WTC11 (cell line): ENCODE data around the gene ACHE. TPM values are rescaled to one million over a fixed set of nuclear protein-coding genes. Genes with fewer than 3 reads are reported as not detected.
A peak's percentile ranks its signal among the peaks of the same experiment; 100 is the strongest.

Experiments
- ATAC-seq: fragments of 200-7000 bp; cut with Tn5 transposase; 2 replicates; pipeline ENCODE4 v1.10.0; 2021; ENCODE audit warnings: mild to moderate bottlenecking, moderate library complexity
- CTCF ChIA-PET: fragments of 300-600 bp; sonication (Branson Sonifier 250); formaldehyde crosslinking; loops from one replicate; lab custom pipeline; 2021; ENCODE audit warnings: antibody characterized with exemption; lab: Charles Lee
- POLR2A ChIA-PET: fragments of 350-600 bp; sonication (Branson Sonifier 250); formaldehyde crosslinking; loops from one replicate; lab custom pipeline; 2021; ENCODE audit warnings: antibody characterized with exemption; lab: Charles Lee
- DNase-seq: peaks from one replicate; pipeline ENCODE4 v3.0.0; 2021; ENCODE audit warnings: low spot score
- H3K27ac Mint-ChIP-seq: 2 replicates; pipeline ENCODE4 v1.8.0; 2021; ENCODE audit warnings: mixed read lengths
- H3K27me3 Mint-ChIP-seq: 2 replicates; pipeline ENCODE4 v1.8.0; 2021; ENCODE audit warnings: low read depth, mild to moderate bottlenecking, moderate library complexity, mixed read lengths
- H3K36me3 Mint-ChIP-seq: 2 replicates; pipeline ENCODE4 v1.8.0; 2021; ENCODE audit warnings: mixed read lengths
- H3K4me1 Mint-ChIP-seq: 2 replicates; pipeline ENCODE4 v1.8.0; 2022; ENCODE audit warnings: mixed read lengths
- H3K4me3 Mint-ChIP-seq: 2 replicates; pipeline ENCODE4 v1.8.0; 2021; ENCODE audit warnings: mild to moderate bottlenecking, moderate library complexity, mixed read lengths
- H3K9me3 Mint-ChIP-seq: 2 replicates; pipeline ENCODE4 v1.8.0; 2021; ENCODE audit warnings: mixed read lengths
- CBFB ChIP-seq: sonication (generic); formaldehyde crosslinking; IDR thresholded peaks from 2 replicates; pipeline ENCODE4 v1.8.1; 2022; ENCODE audit warnings: mild to moderate bottlenecking, low read depth, missing genetic modification reagents
- CREM ChIP-seq: sonication (generic); formaldehyde crosslinking; IDR thresholded peaks from 2 replicates; pipeline ENCODE4 v1.8.1; 2022; ENCODE audit warnings: mild to moderate bottlenecking, missing genetic modification reagents, moderate library complexity
- E2F5 ChIP-seq: sonication (generic); formaldehyde crosslinking; IDR thresholded peaks from 2 replicates; pipeline ENCODE4 v1.8.1; 2022; ENCODE audit warnings: mild to moderate bottlenecking, moderate library complexity, missing genetic modification reagents
- ERG ChIP-seq: fragments of 250-450 bp; sonication (Bioruptor Pico); IDR thresholded peaks from 2 replicates; pipeline ENCODE4 v1.8.0; 2021; ENCODE audit warnings: mild to moderate bottlenecking
- GRHL2 ChIP-seq: fragments of 250-450 bp; sonication (Bioruptor Pico); IDR thresholded peaks from 2 replicates; pipeline ENCODE4 v1.8.0; 2022; ENCODE audit warnings: mild to moderate bottlenecking, moderate library complexity; ENCODE audit not compliant: insufficient replicate concordance, severe bottlenecking
- JAZF1 ChIP-seq: fragments of 250-450 bp; sonication (Bioruptor Pico); IDR thresholded peaks from 2 replicates; pipeline ENCODE4 v1.9.0; 2021; ENCODE audit warnings: moderate library complexity, mild to moderate bottlenecking, inconsistent platforms
- NFYB ChIP-seq: sonication (generic); formaldehyde crosslinking; conservative IDR thresholded peaks from 2 replicates; pipeline ENCODE4 v1.8.0; 2022; ENCODE audit warnings: low read depth, missing genetic modification reagents
- PREB ChIP-seq: sonication (generic); formaldehyde crosslinking; IDR thresholded peaks from 2 replicates; pipeline ENCODE4 v1.8.1; 2022; ENCODE audit warnings: mild to moderate bottlenecking, missing genetic modification reagents, moderate library complexity, borderline replicate concordance
- PRRX2 ChIP-seq: fragments of 250-450 bp; sonication (Bioruptor Pico); IDR thresholded peaks from 2 replicates; pipeline ENCODE4 v1.8.0; 2021; ENCODE audit warnings: mild to moderate bottlenecking
- RELA ChIP-seq: sonication (generic); formaldehyde crosslinking; IDR thresholded peaks from 2 replicates; pipeline ENCODE4 v1.8.1; 2022; ENCODE audit warnings: missing genetic modification reagents, mild to moderate bottlenecking, borderline replicate concordance
- RORB ChIP-seq: fragments of 250-450 bp; sonication (Bioruptor Pico); IDR thresholded peaks from 2 replicates; pipeline ENCODE4 v1.9.0; 2021; ENCODE audit warnings: mild to moderate bottlenecking
- TP53 ChIP-seq: sonication (generic); formaldehyde crosslinking; IDR thresholded peaks from 2 replicates; pipeline ENCODE4 v1.8.1; 2023; ENCODE audit warnings: mild to moderate bottlenecking, missing genetic modification reagents
- ZMAT4 ChIP-seq: fragments of 250-450 bp; sonication (Bioruptor Pico); IDR thresholded peaks from 2 replicates; pipeline ENCODE4 v1.9.0; 2021; ENCODE audit warnings: mild to moderate bottlenecking
- ZNF219 ChIP-seq: sonication (generic); formaldehyde crosslinking; IDR thresholded peaks from 2 replicates; pipeline ENCODE4 v1.8.0; 2023; ENCODE audit warnings: missing genetic modification reagents, mild to moderate bottlenecking, borderline replicate concordance
- ZNF232 ChIP-seq: sonication (generic); formaldehyde crosslinking; IDR thresholded peaks from 2 replicates; pipeline ENCODE4 v1.8.0; 2022; ENCODE audit warnings: mild to moderate bottlenecking, missing genetic modification reagents
- ZNF396 ChIP-seq: fragments of 250-450 bp; sonication (Bioruptor Pico); IDR thresholded peaks from 2 replicates; pipeline ENCODE4 v1.8.0; 2021; ENCODE audit warnings: mild to moderate bottlenecking, moderate library complexity, borderline replicate concordance
- ZNF416 ChIP-seq: fragments of 250-450 bp; sonication (Bioruptor Pico); IDR thresholded peaks from 2 replicates; pipeline ENCODE4 v1.9.0; 2021; ENCODE audit warnings: mild to moderate bottlenecking, inconsistent platforms
- ZNF532 ChIP-seq: fragments of 250-450 bp; sonication (Bioruptor Pico); IDR thresholded peaks from 2 replicates; pipeline ENCODE4 v1.9.0; 2021; ENCODE audit warnings: mild to moderate bottlenecking, borderline replicate concordance
- ZSCAN18 ChIP-seq: fragments of 250-450 bp; sonication (Bioruptor Pico); IDR thresholded peaks from 2 replicates; pipeline ENCODE4 v2.1.2; 2022; ENCODE audit warnings: mild to moderate bottlenecking, moderate library complexity
- total RNA-seq: library from RNA; stranded (reverse); gene quantifications from 3 replicates; pipeline ENCODE4 v1.2.3, GENCODE V29; 2021

ACHE gene
- total RNA-seq, 1 experiment from 2014 or later = 7.7 TPM

- ChIA-PET CTCF (no interaction called here), POLR2A (interaction anchor here (0.7 kb wide), 1 partner anchor 44 kb away, joined by 8 read pairs; no protein-coding TSS in a partner anchor)
- Mint-ChIP-seq H3K4me3 (no peak overlapping the region), H3K9me3 (no peaks in the 10 kb centered on the region), H3K36me3 (no peaks in the 10 kb centered on the region), H3K27ac (no peak overlapping the region), H3K4me1 (peaks cover 14% of the 10 kb centered on the region), H3K27me3 (no peaks in the 10 kb centered on the region)
- no peak for TF ChIP-seq ZSCAN18
- TF ChIP-seq ZNF396 (CRISPR knock-in tag) = no peak
- TF ChIP-seq ZNF219 (CRISPR knock-in tag) = no peak
- no peak for TF ChIP-seq JAZF1
- no peak for TF ChIP-seq NFYB
- no peak for TF ChIP-seq CREM (CRISPR knock-in tag)
- no peak for TF ChIP-seq PRRX2 (CRISPR knock-in tag)
- TF ChIP-seq CBFB (CRISPR knock-in tag) = no peak
- TF ChIP-seq ZMAT4 (CRISPR knock-in tag) = no peak
- TF ChIP-seq ERG (CRISPR knock-in tag) = no peak
- TF ChIP-seq GRHL2 (CRISPR knock-in tag) = no peak
- DNase-seq (no peak), ATAC-seq (no peak)
Measured at GRCh38 chr7:100847360-100847759, 48.3 kb downstream of the ACHE start.

GRCh38 chr7:100840470-100841100, 55.1 kb downstream of the ACHE start:
- H3K4me3 Mint-ChIP-seq = peak overlapping the region; percentile 10; the same call in 1 of the 2 replicates
- POLR2A ChIA-PET = no interaction called here
- CTCF ChIA-PET = no interaction called here
- H3K9me3 Mint-ChIP-seq = no peaks in the 10 kb centered on the region
- ATAC-seq (no peak), DNase-seq (no peak)
- H3K27ac Mint-ChIP-seq = peak overlapping the region; percentile 75
- peaks cover 36% of the 10 kb centered on the region for H3K4me1 Mint-ChIP-seq
- H3K27me3 Mint-ChIP-seq = no peaks in the 10 kb centered on the region
- TF ChIP-seq PREB (no peak), RORB (CRISPR knock-in tag) (no peak), RELA (CRISPR knock-in tag) (no peak), TP53 (no peak), ZNF532 (CRISPR knock-in tag) (no peak), E2F5 (CRISPR knock-in tag) (no peak), ZNF232 (CRISPR knock-in tag) (no peak), ZNF416 (CRISPR knock-in tag) (no peak)
- TF ChIP-seq, all 79 proteins: peak for 0
- H3K36me3 Mint-ChIP-seq = no peaks in the 10 kb centered on the region
